IMR-90 (cell line): ENCODE data around the gene LOXL3. TPM values are rescaled to one million over a fixed set of nuclear protein-coding genes. Genes with fewer than 3 reads are reported as not detected.
A peak's percentile ranks its signal among the peaks of the same experiment; 100 is the strongest.

ENCODE experiments used
- ATAC-seq: fragments of 200-7000 bp; cut with Tn5 transposase; 2 replicates; pipeline ENCODE4 v1.9.1; 2020; ENCODE audit warnings: low read depth, mild to moderate bottlenecking, moderate library complexity
- BruUV-seq: library from RNA; stranded (reverse); fragments of 400-500 nt; replicated peaks from 2 replicates; lab custom pipeline; 2021; lab: Mats Ljungman, UMichigan
- CTCF ChIA-PET: fragments of 300-600 bp; formaldehyde crosslinking; extraction: SDS; loops from one replicate; lab custom pipeline; 2021; ENCODE audit warnings: antibody characterized with exemption; lab: Yijun Ruan, JAX
- POLR2A ChIA-PET: fragments of 300-600 bp; sonication (Branson Sonifier 250); formaldehyde crosslinking; loops from one replicate; lab custom pipeline; 2022; ENCODE audit warnings: antibody characterized with exemption; ENCODE audit not compliant: unreplicated experiment; lab: Charles Lee
- DNase-seq: peaks from one replicate; pipeline ENCODE4 v3.0.0; 2013
- H2AFZ ChIP-seq: replicated peaks from 2 replicates; pipeline ENCODE3; 2013; ENCODE audit warnings: low read length, mild to moderate bottlenecking; ENCODE audit not compliant: poor library complexity
- H2AK5ac ChIP-seq: 2 replicates; pipeline ENCODE4 v1.6.1; 2013; ENCODE audit warnings: low read depth, low read length, inconsistent platforms
- H2AK9ac ChIP-seq: replicated peaks from 2 replicates; pipeline ENCODE3; 2013; ENCODE audit warnings: mild to moderate bottlenecking, low read depth, low read length, moderate library complexity; ENCODE audit not compliant: poor library complexity
- H2BK120ac ChIP-seq: 2 replicates; pipeline ENCODE4 v1.6.1; 2013; ENCODE audit warnings: low read depth, low read length, inconsistent platforms
- H2BK15ac ChIP-seq: 3 replicates; pipeline ENCODE4 v1.6.1; 2013; ENCODE audit warnings: low read depth, low read length, inconsistent platforms
- H2BK20ac ChIP-seq: 2 replicates; pipeline ENCODE4 v1.6.1; 2013; ENCODE audit warnings: low read depth, mild to moderate bottlenecking, inconsistent platforms, low read length, moderate library complexity
- H2BK5ac ChIP-seq: 2 replicates; pipeline ENCODE4 v1.6.1; 2013; ENCODE audit warnings: mild to moderate bottlenecking, low read depth, low read length, inconsistent platforms; ENCODE audit not compliant: poor library complexity, severe bottlenecking
- H3K14ac ChIP-seq: replicated peaks from 2 replicates; pipeline ENCODE4 v1.6.1; 2013; ENCODE audit warnings: low read depth, low read length, inconsistent platforms
- H3K18ac ChIP-seq: 2 replicates; pipeline ENCODE4 v1.6.1; 2013; ENCODE audit warnings: low read depth, low read length, control low read depth
- H3K23ac ChIP-seq: 2 replicates; pipeline ENCODE4 v1.6.1; 2013; ENCODE audit warnings: low read depth, low read length, inconsistent platforms
- H3K27ac ChIP-seq: 2 replicates; pipeline ENCODE4 v1.5.1; 2013; ENCODE audit warnings: mild to moderate bottlenecking, control low read depth, low read length; ENCODE audit not compliant: insufficient read depth
- H3K27me3 ChIP-seq: 2 replicates; pipeline ENCODE4 v1.6.1; 2013; ENCODE audit warnings: low read length; ENCODE audit not compliant: control insufficient read depth, insufficient read depth
- H3K36me3 ChIP-seq: 2 replicates; pipeline ENCODE4 v1.6.1; 2013; ENCODE audit warnings: low read length, mixed read lengths; ENCODE audit not compliant: control insufficient read depth, insufficient read depth
- H3K4ac ChIP-seq: 2 replicates; pipeline ENCODE4 v1.6.1; 2013; ENCODE audit warnings: low read depth, low read length, inconsistent platforms
- H3K4me1 ChIP-seq: 2 replicates; pipeline ENCODE4 v1.6.1; 2013; ENCODE audit warnings: low read length, mixed read lengths; ENCODE audit not compliant: control insufficient read depth, insufficient read depth
- H3K4me2 ChIP-seq: 2 replicates; pipeline ENCODE4 v1.6.1; 2013; ENCODE audit warnings: low read depth, mild to moderate bottlenecking, control low read depth, low read length, moderate library complexity
- H3K4me3 ChIP-seq: 2 replicates; pipeline ENCODE4 v1.5.1; 2013; ENCODE audit warnings: low read depth, mild to moderate bottlenecking, control low read depth, low read length, moderate library complexity; ENCODE audit not compliant: insufficient read depth
- H3K56ac ChIP-seq: 2 replicates; pipeline ENCODE4 v1.6.1; 2013; ENCODE audit warnings: low read length, inconsistent platforms; ENCODE audit not compliant: insufficient read depth; ENCODE audit errors: extremely low read depth
- H3K79me1 ChIP-seq, 2 experiments: 2 replicates each; pipeline ENCODE4 v1.6.1; 2013; ENCODE audit warnings: low read length in 2 of 2, inconsistent platforms in 1 of 2, low read depth in 1 of 2
- H3K9ac ChIP-seq: 2 replicates; pipeline ENCODE4 v1.6.1; 2013; ENCODE audit warnings: low read depth, low read length, control low read depth
- H3K9me1 ChIP-seq: 2 replicates; pipeline ENCODE4 v1.6.1; 2013; ENCODE audit warnings: low read length, inconsistent platforms; ENCODE audit not compliant: insufficient read depth
- H3K9me3 ChIP-seq: 2 replicates; pipeline ENCODE4 v1.6.1; 2013; ENCODE audit warnings: low read length; ENCODE audit not compliant: control insufficient read depth, insufficient read depth
- H4K20me1 ChIP-seq: 2 replicates; pipeline ENCODE4 v1.6.1; 2013; ENCODE audit warnings: low read length, inconsistent platforms; ENCODE audit not compliant: insufficient read depth
- H4K5ac ChIP-seq: 2 replicates; pipeline ENCODE4 v1.6.1; 2013; ENCODE audit warnings: mild to moderate bottlenecking, low read depth, low read length, control low read depth
- H4K8ac ChIP-seq, 2 experiments: 2 replicates each; pipeline ENCODE4 v1.6.1; 2013; ENCODE audit warnings: low read depth in 2 of 2, low read length in 2 of 2, control low read depth in 1 of 2, inconsistent platforms in 1 of 2
- H4K91ac ChIP-seq: 2 replicates; pipeline ENCODE4 v1.6.1; 2013; ENCODE audit warnings: low read depth, low read length, inconsistent platforms; ENCODE audit not compliant: insufficient read depth
- FOS ChIP-seq: fragments of 150-350 bp; IDR thresholded peaks from 2 replicates; pipeline ENCODE4 v1.6.1; 2016; ENCODE audit warnings: low read depth, low read length
- MAZ ChIP-seq: IDR thresholded peaks from 2 replicates; pipeline ENCODE4 v1.6.1; 2012; ENCODE audit warnings: low read depth, mild to moderate bottlenecking, low read length, improper control_type of control experiment, moderate library complexity, borderline replicate concordance
- RCOR1 ChIP-seq: IDR thresholded peaks from 2 replicates; pipeline ENCODE4 v1.6.1; 2012; ENCODE audit warnings: mild to moderate bottlenecking, low read length, improper control_type of control experiment; ENCODE audit not compliant: insufficient replicate concordance
- dilution Hi-C: fragments of 300-500 bp; cut with HindIII; formaldehyde crosslinking; loops from one replicate; pipeline ENCODE4 v1.14.3; 2018; ENCODE audit warnings: low sequenced_read_pairs; ENCODE audit not compliant: unreplicated experiment
- in situ Hi-C: fragments of 300-500 bp; cut with MboI; formaldehyde crosslinking; loops from 3 replicates; pipeline ENCODE4 v1.14.3; 2019; ENCODE audit warnings: low sequenced_read_pairs, inconsistent platforms, mixed read lengths
- intact Hi-C: fragments of 100-400 bp; cut with micrococcal nuclease; formaldehyde crosslinking; loops from 2 replicates; pipeline ENCODE4 v1.10.0; 2022
- polyA plus RNA-seq, 3 experiments: library from polyadenylated mRNA; depleted of rRNA; stranded (reverse); fragments of >200 nt; gene quantifications; 2 replicates each; pipeline ENCODE4 v1.2.3, GENCODE V29; 2012; ENCODE audit warnings: low replicate concordance in 1 of 3
- total RNA-seq: library from RNA; depleted of rRNA; stranded (reverse); fragments of >200 nt; gene quantifications from 2 replicates; pipeline ENCODE4 v1.2.3, GENCODE V29; 2012

The LOXL3 gene
- total and polyA plus RNA-seq, 2 of the 4 experiments (the other 2 are of a cell fraction): 17.9 to 23.4 TPM

GRCh38 chr2:74583504-74583903 lies 29.8 kb upstream of the LOXL3 start:
- TF ChIP-seq RCOR1 (no peak), MAZ (no peak), FOS (peak; percentile 77)
- peak overlapping the region; percentile 96 for H2AK5ac ChIP-seq
- no peak overlapping the region for H3K4me3 ChIP-seq
- peak overlapping the region; percentile 43 for H2BK120ac ChIP-seq
- H2BK20ac ChIP-seq: peak overlapping the region; percentile 95
- DNase-seq (peak; percentile 58), ATAC-seq (peak; percentile 59)
- H4K91ac ChIP-seq: peak overlapping the region; percentile 80
- H3K79me1 ChIP-seq: no peaks in the 10 kb centered on the region
- peak overlapping the region; percentile 62 for H3K18ac ChIP-seq
- H2BK15ac ChIP-seq: peak overlapping the region; percentile 94; the same call in 2 of the 3 replicates
- BruUV-seq: no TSS peak
- H3K14ac ChIP-seq: peak overlapping the region; percentile 89
- no peak overlapping the region for H3K9ac ChIP-seq
- ChIA-PET CTCF (interaction anchor here (0.8 to 0.9 kb wide), 2 partner anchors 93 to 405 kb away, joined by 3 to 4 read pairs; partner anchors contain the start of gene MOB1A), POLR2A (interaction anchor here (0.7 to 1.2 kb wide), 2 partner anchors 29 to 70 kb away, joined by 3 to 19 read pairs; partner anchors contain the start of gene SEMA4F)
- no peak overlapping the region for H2AK9ac ChIP-seq
- dilution Hi-C loops: no loop called here
- H3K9me1 ChIP-seq: peaks cover 7% of the 10 kb centered on the region
- H4K8ac ChIP-seq: peak overlapping the region; percentile 80
- H3K56ac ChIP-seq: peak overlapping the region; percentile 47; the same call in 1 of the 2 replicates
- H2AFZ ChIP-seq: peak overlapping the region; percentile 85
- peak overlapping the region; percentile 89 for H3K4ac ChIP-seq
- H3K27ac ChIP-seq: peak overlapping the region; percentile 97
- in situ Hi-C loops: no loop called here
- 0 out of 2 replicates have a peak overlapping the region, but pooled peaks have one; percentile 10 for H3K23ac ChIP-seq
- H2BK5ac ChIP-seq: peak overlapping the region; percentile 77
- peak overlapping the region; percentile 25; the same call in 1 of the 2 replicates for H3K4me2 ChIP-seq
- intact Hi-C loops: no loop called here
- peak overlapping the region; percentile 37; the same call in 1 of the 2 replicates for H4K5ac ChIP-seq
- H4K20me1 ChIP-seq: no peaks in the 10 kb centered on the region
- H3K9me3 ChIP-seq: no peaks in the 10 kb centered on the region
- no peaks in the 10 kb centered on the region for H3K27me3 ChIP-seq
- H3K36me3 ChIP-seq: no peaks in the 10 kb centered on the region
- H3K4me1 ChIP-seq: peaks cover 11% of the 10 kb centered on the region
